CD4-positive, alpha-beta T cell treated with Interleukin-15 for 4 hours (primary cell): ENCODE measurements around the gene SMAD3.
"Not testable (repeated sequence)": the region's sequence is repeated elsewhere in the genome, so short reads cannot be mapped to it uniquely, and the experiment has no call there.

ENCODE experiments used
- DNase-seq: peaks from one replicate; pipeline ENCODE4 v3.0.0-alpha.2; 2020; ENCODE audit warnings: low spot score

SMAD3 gene

DNA sequence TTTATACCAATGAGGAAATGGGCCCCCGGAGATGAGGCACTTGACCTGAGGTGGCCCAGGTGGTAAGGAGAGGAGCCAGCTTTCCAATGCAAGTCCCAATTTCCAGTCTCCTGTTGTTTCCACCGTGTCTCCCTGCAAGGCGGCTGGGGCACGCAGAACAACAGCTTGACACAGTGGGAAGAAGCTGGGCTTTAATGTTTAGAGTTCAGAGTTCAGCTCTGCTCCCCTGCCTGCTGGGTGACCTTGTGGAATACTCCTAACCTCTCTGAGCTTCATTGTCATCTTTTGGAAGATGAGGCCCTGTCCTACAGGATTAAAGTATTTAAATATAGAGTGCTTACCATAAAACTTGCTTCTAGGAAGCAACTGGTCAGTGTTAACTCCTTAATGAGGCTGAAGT is 80.3 kb downstream of the SMAD3 start:
- DNase-seq = no peak

DNA sequence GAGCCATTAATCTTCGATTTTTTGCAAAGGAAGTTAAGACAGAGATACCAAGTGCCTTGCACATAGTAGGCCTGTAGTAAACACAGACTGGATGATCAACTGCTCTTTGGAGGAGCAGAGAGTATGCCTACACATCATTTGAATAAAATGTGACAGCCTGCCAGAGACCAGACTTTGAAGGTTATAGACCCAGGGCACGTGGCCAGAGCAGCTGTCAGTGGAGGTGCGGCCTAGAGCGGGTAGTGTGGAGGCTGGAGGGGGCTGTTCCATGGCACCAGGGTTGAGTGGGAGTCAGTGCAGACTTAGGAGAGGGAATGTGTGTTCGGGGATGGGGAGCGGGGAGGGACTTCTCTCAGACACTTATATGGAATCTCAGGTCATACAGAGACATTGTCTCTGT is 80.8 kb downstream of the SMAD3 start:
- no peak for DNase-seq

DNA sequence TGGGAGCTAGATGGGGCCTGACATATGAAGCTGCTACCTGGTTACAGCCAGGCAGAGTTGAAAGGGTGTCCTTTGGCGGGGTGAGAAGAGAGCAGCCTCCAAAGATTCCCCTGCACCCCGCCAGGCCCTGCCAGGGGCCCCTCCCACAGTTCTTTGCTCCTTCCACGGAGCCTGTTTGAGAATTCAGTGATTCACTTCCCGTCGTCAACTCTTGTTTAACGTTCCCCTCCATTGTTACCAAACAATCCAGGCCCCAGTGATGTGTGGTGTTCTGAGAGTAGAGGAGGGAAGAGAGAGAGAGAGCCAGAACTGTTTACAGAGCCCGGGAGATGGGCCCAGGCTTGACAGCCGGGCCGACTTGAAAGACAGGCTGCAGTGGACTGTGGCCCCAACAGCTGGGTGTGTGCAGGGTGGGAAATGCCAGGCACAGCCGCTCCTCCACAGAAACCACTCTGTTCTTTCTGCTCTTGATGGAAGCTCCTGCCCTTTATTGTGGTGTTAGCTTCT is 81.5 kb downstream of the SMAD3 start:
- peak; percentile 43 for DNase-seq

- DNase-seq = no peak
These were observed 82.1 kb downstream of the SMAD3 start for GRCh38 chr15:67147396-67147949.

- DNase-seq = no peak
These were observed 82.8 kb downstream of the SMAD3 start for GRCh38 chr15:67148196-67148701.

DNA sequence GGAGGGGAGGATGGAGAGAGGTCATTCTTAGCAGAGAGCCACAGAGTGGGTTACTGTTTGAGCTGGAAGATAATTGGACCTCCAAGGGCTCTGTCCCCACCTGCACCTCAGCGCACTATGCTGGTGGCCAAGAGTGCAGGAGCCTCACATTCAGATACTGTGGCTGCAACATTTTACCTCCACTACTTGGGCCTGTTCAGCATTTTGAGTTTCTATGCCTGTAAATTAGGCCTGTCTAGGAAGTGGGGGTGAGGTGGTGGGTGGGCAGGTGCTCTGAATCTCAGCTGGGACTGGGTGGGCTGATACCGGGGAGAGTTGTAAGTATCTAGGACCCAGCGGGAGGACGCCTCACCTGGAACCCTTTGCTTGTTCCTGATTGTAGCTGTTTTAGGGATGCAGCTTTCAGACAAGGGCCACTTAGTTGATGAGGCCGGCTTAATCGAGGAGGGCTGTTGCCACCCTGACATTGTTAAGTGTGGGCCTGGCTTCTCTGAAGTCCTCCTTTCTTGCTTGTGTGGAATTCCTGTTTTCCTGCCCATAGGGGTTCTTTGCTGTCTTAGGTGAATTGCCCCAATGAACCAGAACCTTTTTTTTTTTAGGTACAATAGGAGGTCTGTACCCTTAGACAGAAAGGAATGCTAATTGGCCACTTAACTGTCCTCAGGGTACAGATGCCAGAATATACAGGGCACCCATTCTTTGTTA is 83.8 kb downstream of the SMAD3 start:
- no peak for DNase-seq

DNA sequence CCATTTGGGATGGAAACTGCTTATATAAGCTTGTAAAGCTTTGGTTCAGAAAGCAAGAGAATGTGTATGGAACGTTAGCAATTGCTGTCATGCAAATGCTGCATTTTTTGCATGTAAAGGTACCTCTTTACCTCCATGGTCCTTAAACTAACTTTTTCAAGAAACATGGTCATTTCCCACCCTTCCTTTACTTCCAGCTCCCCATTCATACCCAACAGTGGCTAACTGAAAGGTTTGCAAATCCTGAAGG is 84.3 kb downstream of the SMAD3 start:
- no peak for DNase-seq

GRCh38 chr15:67150023-67150860 is 84.8 kb downstream of the SMAD3 start:
- DNase-seq = peak; percentile 50

- no peak for DNase-seq
These were observed 87.0 kb downstream of the SMAD3 start for GRCh38 chr15:67152429-67152828.

DNA sequence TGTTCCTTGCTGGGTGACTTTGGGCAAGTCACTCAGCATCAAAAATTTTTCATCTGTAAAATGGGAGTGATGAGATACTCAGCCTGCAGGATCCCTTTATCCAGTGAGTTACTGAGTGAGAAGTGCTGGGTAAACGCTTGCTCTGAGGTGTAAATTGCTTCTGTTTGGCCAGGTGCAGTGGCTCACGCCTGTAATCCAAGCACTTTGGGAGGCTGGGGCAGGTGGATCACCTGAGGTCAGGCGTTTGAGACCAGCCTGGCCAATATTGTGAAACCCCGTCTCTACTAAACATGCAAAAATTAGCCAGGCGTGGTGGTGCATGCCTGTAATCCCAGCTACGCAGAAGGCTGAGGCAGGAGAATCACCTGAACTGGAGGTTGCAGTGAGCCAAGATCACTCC is 87.6 kb downstream of the SMAD3 start:
- DNase-seq = not testable (repeated sequence)

DNA sequence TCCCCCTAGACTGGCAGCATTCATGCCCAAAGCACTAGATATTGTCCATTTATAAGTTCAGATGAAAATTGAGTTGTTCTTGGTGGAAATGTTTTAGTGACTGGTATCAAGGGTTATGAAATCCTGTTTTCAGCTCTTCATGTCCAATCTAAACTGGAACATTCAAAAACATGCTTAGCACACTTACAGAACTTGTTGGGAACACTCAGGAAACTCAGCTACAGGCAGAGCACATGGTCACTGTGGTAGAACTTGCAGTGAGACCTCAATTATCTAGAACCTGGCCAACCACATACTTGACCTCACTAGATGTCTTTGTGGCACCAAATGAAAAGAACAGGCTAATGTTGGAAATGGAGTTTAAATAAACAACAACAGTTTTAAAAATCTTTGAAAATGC is 88.8 kb downstream of the SMAD3 start:
- no peak for DNase-seq

GRCh38 chr15:67156426-67156825 is 91.0 kb downstream of the SMAD3 start:
- no peak for DNase-seq

DNA sequence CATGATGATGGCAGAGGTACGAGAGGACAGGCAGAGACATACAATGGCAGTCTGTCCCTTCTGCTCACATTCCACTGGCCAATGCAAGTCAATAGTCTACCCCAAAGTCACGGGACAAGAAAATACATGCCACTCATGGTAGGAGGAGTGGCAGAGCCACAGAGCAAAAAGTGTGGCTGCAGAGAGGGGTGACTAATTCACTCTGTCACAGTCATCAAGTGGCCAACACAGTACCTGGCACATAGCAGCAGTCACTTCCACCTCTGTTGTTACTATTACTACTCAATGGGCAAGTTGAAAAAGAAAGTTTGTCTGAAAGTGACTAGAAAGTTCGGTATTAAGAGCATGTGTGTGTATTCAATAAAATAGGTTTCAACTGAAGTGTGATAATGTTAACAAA is 91.4 kb downstream of the SMAD3 start:
- DNase-seq = no peak

DNA sequence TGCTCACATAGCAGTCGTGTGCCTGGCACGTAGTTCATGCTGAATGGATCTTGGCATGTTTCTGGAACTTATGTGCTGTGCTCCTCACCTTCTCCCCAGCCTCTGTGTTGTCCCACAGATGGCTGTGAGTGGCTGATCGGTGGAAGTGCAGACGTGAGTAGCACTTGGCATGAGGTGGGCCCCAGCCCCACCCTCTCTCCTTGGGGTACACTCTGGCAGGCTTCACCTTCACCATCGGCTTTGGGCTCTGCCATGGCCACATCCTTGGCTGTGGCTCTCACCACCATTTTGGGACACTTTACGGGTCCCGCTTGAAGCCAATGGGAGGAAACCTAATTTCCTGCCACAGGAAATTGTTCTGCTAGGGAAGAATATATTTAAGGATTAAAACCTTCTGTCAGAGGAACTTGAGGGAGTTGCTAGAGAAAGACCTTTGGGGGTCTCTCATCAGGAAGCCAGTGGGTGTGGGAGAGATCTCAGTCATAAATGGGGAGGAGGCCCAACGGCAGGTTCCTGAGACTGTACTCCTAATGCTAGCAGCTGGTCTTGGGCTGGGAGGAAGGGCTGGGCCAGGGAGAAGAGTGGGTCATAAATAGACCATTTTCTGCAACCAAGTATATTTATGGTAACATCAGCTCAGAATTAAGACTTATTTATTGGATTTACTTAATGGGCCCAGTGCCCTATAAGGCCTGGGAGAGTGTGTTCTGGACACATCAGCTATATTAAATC is 92.3 kb downstream of the SMAD3 start:
- no peak for DNase-seq

- DNase-seq = no peak
These were observed 93.0 kb downstream of the SMAD3 start for GRCh38 chr15:67158367-67158766.

- DNase-seq = no peak
These were observed 96.0 kb downstream of the SMAD3 start for GRCh38 chr15:67161412-67161811.

DNA sequence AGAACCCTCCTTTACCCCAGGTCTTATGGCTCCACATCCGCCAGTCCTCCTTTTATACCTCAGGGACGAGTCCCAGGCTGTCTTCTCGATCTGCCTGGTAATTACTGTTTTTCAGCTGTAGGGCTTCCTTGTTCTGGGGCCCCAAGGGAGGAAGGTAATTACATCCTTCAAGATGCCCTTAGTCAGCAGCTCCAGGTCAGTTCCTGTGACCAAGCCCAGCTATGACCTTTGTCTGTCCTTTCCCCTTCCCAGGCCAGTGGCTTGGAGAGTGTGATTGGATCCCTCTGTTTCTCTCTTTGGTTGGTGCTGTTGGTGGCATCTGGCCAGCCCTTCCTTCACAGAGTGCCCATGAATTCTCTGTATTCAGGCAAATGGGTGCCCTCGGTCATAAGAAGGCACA is 96.5 kb downstream of the SMAD3 start:
- DNase-seq = no peak

DNA sequence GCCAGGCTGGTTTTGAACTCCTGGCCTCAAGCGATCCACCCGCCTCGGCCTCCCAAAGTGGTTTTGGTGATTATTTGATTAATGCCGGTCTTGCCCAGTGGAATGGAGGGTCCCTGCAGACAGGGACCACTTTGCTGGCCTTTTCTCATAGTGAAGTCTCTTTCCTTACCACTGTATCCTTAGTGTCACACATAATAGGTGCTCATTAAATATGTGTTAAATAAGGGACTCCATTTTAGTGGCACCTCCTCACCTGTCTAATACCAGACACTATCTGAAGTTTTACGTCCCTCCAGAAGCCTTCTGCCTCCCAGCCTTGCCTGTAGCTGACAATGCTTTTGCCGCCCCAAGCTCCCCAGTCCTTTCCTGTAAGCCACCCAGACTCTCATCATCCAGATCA is 97.8 kb downstream of the SMAD3 start:
- DNase-seq = no peak

GRCh38 chr15:67164401-67164791 is 99.0 kb downstream of the SMAD3 start:
- DNase-seq = no peak

DNA sequence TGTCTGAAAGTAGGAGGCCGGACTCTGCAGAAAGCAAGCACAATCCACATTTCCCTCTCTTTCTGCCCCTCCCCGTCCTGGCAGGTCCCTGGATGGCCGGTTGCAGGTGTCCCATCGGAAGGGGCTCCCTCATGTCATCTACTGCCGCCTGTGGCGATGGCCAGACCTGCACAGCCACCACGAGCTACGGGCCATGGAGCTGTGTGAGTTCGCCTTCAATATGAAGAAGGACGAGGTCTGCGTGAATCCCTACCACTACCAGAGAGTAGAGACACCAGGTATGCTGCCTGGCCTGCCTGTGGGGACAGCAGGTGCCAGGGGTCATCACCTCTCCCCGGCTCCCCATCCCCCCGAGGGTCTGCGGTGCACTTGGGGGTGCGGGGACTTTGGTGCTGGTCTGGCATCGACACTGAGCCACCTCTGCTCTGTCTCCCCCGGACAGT is 99.4 kb downstream of the SMAD3 start:
- DNase-seq = no peak

DNA sequence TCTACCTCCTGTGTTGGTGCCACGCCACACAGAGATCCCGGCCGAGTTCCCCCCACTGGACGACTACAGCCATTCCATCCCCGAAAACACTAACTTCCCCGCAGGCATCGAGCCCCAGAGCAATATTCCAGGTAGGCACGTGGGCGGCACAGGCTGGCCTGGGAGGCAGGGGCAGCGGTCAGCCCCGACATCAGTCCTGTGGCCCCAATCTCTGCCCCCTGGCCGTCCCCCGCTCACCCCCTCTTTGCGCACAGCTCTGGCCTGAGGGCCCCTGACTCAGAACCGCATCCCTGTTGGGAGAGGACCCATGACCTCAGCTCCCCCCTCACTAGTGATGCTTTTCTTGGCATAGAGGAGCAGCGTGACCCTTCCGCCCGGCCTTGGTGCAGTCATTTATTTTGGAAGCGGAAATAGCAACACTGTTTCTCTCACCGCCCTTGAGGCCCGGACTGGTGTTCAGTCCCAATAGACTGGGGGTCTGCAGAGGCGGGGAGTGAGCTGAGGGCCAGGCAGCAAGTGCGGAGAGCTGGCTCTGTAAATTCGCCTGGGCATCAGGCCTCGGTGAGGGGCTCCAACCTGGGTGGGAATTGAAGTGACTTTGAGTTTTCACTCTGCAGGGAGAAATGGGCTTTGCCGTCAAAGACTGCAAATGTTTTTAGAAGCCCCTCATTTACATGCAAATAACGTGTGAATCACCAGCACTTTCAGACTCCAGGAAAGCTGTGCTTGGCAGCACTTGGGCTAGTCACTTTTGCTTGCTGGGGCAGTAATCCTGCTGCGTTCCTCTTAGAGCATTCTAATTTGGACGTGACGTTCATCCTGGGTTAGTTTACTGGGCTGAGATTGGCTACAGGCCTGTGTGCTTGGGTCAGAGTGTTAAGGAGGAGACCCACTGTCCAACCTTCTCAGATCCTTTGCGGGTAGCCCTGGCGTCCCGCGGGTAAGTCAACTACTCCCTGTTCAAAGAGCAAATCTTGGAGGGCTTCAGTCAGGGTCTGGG is 100.2 kb downstream of the SMAD3 start:
- DNase-seq = no peak
